Tibial nerve (tissue), 4 donors: ENCODE measurements around the gene FCHSD2. TPM values are rescaled to one million over a fixed set of nuclear protein-coding genes. Genes with fewer than 3 reads are reported as not detected.

ENCODE experiments used
- DNase-seq, 2 donors: peaks; one replicate each; pipeline ENCODE4 v3.0.0-alpha.2; 2019; ENCODE audit warnings: low spot score in 2 of 2
- H3K27ac ChIP-seq, 4 donors: fragments of 200-600 bp; sonication (generic) in 3 of 4; one replicate each; pipeline ENCODE4 v1.5.1; 2017 to 2019; ENCODE audit warnings: mild to moderate bottlenecking in 1 of 4
- H3K27me3 ChIP-seq, 2 donors: fragments of 200-600 bp; sonication (generic) in 1 of 2; one replicate each; pipeline versions ENCODE4 v1.5.1 to v1.6.0; 2017 to 2019
- H3K36me3 ChIP-seq, 3 donors: fragments of 200-600 bp; sonication (generic); one replicate each; pipeline ENCODE4 v1.5.1; 2018 to 2019
- H3K4me1 ChIP-seq, 4 donors: fragments of 200-600 bp; sonication (generic) in 3 of 4; one replicate each; pipeline ENCODE4 v1.5.1; 2017 to 2019
- H3K4me3 ChIP-seq, 4 donors: fragments of 200-600 bp; sonication (generic) in 3 of 4; one replicate each; pipeline ENCODE4 v1.5.1; 2017 to 2019; ENCODE audit warnings: mild to moderate bottlenecking in 1 of 4, moderate library complexity in 1 of 4
- H3K9me3 ChIP-seq, 4 donors: fragments of 200-600 bp; sonication (generic) in 3 of 4; one replicate each; pipeline ENCODE4 v1.5.1; 2017 to 2019
- CTCF ChIP-seq, 5 experiments: fragments of 200-600 bp in 3 of 5; fragments of 450-650 bp in 2 of 5; sonication (generic) in 3 of 5; IDR thresholded peaks; one replicate each; pipeline ENCODE4 v1.5.1; 2016 to 2019; ENCODE audit warnings: antibody characterized with exemption in 5 of 5, mild to moderate bottlenecking in 3 of 5, moderate library complexity in 2 of 5
- EP300 ChIP-seq, 2 donors: sonication (generic); formaldehyde crosslinking; IDR thresholded peaks; one replicate each; pipeline ENCODE4 v1.6.1; 2017; ENCODE audit warnings: antibody characterized with exemption in 2 of 2, mild to moderate bottlenecking in 1 of 2
- POLR2A ChIP-seq, 2 donors: fragments of 450-650 bp; IDR thresholded peaks; one replicate each; pipeline ENCODE4 v1.6.1; 2017; ENCODE audit warnings: antibody characterized with exemption in 2 of 2, mild to moderate bottlenecking in 2 of 2, moderate library complexity in 2 of 2
- WGBS, 2 donors: methylation state at CpG; one replicate each; pipeline ENCODE4 v1.1.5; 2018; 5-methylcytosine and 5-hydroxymethylcytosine counted together
- total RNA-seq, 4 donors: library from RNA; depleted of rRNA; stranded (reverse); fragments of >200 nt; gene quantifications; one replicate each; pipeline ENCODE4 v1.1.0, GENCODE V29; 2016

FCHSD2 gene
- total RNA-seq, 4 donors from 2014 or later: 19.5 to 29.1 (median 22.8) TPM

GRCh38 chr11:72842653-72843330, 299.3 kb downstream of the FCHSD2 start:
- Histone ChIP-seq H3K4me3 (no peak overlapping the region), H3K27me3 (no peaks in the 10 kb centered on the region), H3K27ac (peak overlapping the region in 2 of 4 donors; percentile 25 to 29), H3K9me3 (no peaks in the 10 kb centered on the region), H3K36me3 (peaks cover 0 to 42% (median 5%) of the 10 kb centered on the region in 3 donors), H3K4me1 (peaks cover 0 to 30% (median 4%) of the 10 kb centered on the region in 4 donors)
- WGBS, 2 donors: 55 to 62% methylated on average over 14 of the region's 14 CpGs
- TF ChIP-seq EP300 (IDR thresholded peaks at IDR 0.05) (no peak), CTCF (IDR thresholded peaks at IDR 0.05) (no peak), POLR2A (IDR thresholded peaks at IDR 0.05) (no peak)
- no peak for DNase-seq

DNA sequence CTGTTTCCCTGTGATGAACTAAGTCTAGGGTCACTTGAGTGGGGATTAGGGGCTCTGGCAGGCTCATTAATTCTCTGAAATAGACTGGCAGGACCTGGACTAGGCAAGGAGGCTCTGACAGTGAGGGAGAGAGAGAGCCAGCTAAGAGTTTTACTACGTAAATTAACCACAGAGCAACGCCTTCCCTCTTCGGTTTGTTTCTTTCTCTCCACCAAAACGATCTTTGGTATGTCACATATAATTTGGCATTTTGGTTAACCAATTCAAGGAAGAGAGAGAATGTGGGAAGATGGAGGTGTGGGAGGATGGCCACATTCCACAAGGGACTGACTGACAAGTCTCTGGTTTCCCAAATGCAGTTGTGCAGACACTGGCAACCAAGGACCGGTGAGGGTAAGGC, 300.0 kb downstream of the FCHSD2 start:
- Histone ChIP-seq H3K36me3 (peaks cover 0 to 48% (median 5%) of the 10 kb centered on the region in 3 donors), H3K27me3 (no peaks in the 10 kb centered on the region), H3K4me3 (no peak overlapping the region), H3K27ac (peak overlapping the region in 2 of 4 donors; percentile 25 to 29), H3K9me3 (no peaks in the 10 kb centered on the region), H3K4me1 (peaks cover 0 to 30% (median 4%) of the 10 kb centered on the region in 4 donors)
- no peak for DNase-seq
- WGBS, 2 donors: 58 to 69% methylated on average over 5 of the region's 5 CpGs
- TF ChIP-seq EP300 (IDR thresholded peaks at IDR 0.05): no peak
- no peak for TF ChIP-seq CTCF (IDR thresholded peaks at IDR 0.05)
- TF ChIP-seq POLR2A (IDR thresholded peaks at IDR 0.05): no peak

DNA sequence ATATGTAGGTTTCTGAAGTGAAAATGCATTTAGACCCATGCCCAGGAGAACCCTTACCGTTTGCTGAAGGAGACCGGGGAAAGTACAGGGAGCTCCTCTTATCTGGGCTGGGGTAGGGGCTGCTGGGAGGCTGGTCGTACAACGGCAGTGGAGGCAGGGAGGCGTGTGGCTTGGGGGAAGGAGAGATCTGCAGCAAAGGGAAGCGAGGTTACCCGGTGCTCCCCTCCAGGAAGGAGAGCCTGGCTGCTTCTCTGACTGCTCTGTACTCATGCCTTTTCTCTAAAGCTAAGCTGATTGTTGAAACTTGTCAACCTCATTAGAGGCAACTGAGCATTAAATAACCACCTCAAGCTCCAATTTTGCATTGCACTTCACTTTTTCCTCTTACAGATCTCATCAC, 300.7 kb downstream of the FCHSD2 start:
- no peak for DNase-seq
- Histone ChIP-seq H3K36me3 (peaks cover 0 to 48% (median 5%) of the 10 kb centered on the region in 3 donors), H3K4me1 (peaks cover 0 to 36% (median 4%) of the 10 kb centered on the region in 4 donors), H3K4me3 (no peak overlapping the region), H3K27ac (no peak overlapping the region), H3K9me3 (no peaks in the 10 kb centered on the region), H3K27me3 (no peaks in the 10 kb centered on the region)
- WGBS, 2 donors: 92 to 94% methylated on average over 7 of the region's 7 CpGs
- no peak for TF ChIP-seq EP300 (IDR thresholded peaks at IDR 0.05)
- TF ChIP-seq POLR2A (IDR thresholded peaks at IDR 0.05): no peak
- TF ChIP-seq CTCF (IDR thresholded peaks at IDR 0.05): no peak

- WGBS, 2 donors: 88 to 89% methylated on average over 4 of the region's 4 CpGs
- Histone ChIP-seq H3K9me3 (no peaks in the 10 kb centered on the region), H3K36me3 (peaks cover 0 to 48% (median 5%) of the 10 kb centered on the region in 3 donors), H3K4me1 (peaks cover 0 to 42% (median 4%) of the 10 kb centered on the region in 4 donors), H3K27ac (no peak overlapping the region), H3K27me3 (no peaks in the 10 kb centered on the region), H3K4me3 (no peak overlapping the region)
- DNase-seq: no peak
- TF ChIP-seq CTCF (IDR thresholded peaks at IDR 0.05) (no peak), EP300 (IDR thresholded peaks at IDR 0.05) (peak in 1 of 2 donors; percentile 16), POLR2A (IDR thresholded peaks at IDR 0.05) (no peak)
Observed at GRCh38 chr11:72840780-72841179, 301.3 kb downstream of the FCHSD2 start.

DNA sequence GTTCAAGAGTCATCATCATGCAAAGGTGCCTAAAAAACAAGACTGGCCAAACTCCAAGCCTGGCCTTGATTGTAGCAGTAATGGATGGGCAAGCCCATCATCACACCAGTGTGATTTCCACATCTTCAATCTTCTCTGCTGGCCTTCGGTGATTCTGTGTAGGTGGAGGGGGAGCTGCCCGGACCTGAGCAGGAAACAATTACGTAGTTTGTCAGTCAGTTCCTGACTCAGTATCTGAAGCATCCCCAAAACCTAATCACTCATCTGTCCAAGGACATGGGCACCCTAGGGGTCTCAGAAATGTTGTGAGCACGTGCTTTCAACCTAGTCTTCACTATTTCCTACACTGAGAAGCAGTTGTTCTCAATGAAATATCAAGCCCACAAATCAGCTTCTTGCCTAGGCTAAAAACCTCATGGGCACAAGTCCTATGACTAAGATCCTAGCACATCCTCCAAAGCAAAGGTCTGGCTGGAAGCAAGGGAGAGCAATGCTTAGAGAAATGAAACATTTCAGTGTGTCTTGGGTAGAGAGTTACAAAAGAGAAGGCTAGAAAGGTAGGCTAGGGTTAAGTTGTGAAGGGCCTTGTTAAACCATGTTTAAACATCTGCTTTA, 303.3 kb downstream of the FCHSD2 start:
- WGBS, 2 donors: 85 to 88% methylated on average over 4 of the region's 4 CpGs
- no peaks in the 10 kb centered on the region for H3K9me3 ChIP-seq
- no peak overlapping the region for H3K4me3 ChIP-seq
- no peak for TF ChIP-seq EP300 (IDR thresholded peaks at IDR 0.05)
- TF ChIP-seq CTCF (IDR thresholded peaks at IDR 0.05): no peak
- TF ChIP-seq POLR2A (IDR thresholded peaks at IDR 0.05): no peak
- H3K36me3 ChIP-seq: peaks cover 0 to 48% (median under 1%) of the 10 kb centered on the region in 3 donors
- no peak for DNase-seq
- peaks cover 0 to 48% (median 9%) of the 10 kb centered on the region in 4 donors for H3K4me1 ChIP-seq
- no peaks in the 10 kb centered on the region for H3K27me3 ChIP-seq
- peak overlapping the region in 1 of 4 donors; percentile 22 for H3K27ac ChIP-seq
